ENCODE data around the gene FPR2. TPM values are rescaled to one million over a fixed set of nuclear protein-coding genes. Genes with fewer than 3 reads are reported as not detected.

The FPR2 gene
- total and polyA plus RNA-seq, 9 of the 15 experiments (the other 6 are each of a cell fraction or from before 2014, with no cell fraction given): 0.03 to 0.15 (median 0.07) TPM; not detected in 6

DNA sequence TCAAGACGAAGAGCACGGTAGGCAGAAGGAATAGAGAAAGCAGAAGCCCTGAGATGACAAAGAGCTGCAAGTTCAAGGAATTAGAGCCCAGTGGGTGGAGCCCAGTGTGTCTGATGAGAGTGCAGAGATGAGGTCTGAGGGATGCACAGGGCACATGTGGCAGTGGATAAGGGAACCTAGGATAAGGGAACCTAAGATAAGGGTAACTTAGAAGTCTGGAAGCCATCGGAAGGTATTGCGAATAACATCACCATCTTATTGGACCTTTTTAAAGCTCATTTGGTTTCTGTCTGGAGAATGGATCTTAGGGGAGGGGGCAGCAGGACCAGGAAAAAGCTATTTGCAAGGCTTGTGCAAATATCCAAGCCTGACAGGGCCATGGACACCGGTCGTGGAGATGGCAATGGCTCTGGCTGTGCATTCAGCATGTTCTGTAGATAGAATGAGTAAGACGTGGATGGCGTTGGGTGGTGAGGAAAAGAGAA is 35.3 kb downstream of the FPR2 start (continued):
- TF ChIP-seq ZNF143 (CRISPR knock-in tag; IDR thresholded peaks at IDR 0.05) (no peak), MBD2 (IDR thresholded peaks at IDR 0.05; ENCODE audit: borderline replicate concordance, low read depth) (peak; percentile 62; the same call in 1 of the 2 replicates), POLR2AphosphoS5 (IDR thresholded peaks at IDR 0.05; ENCODE audit: control insufficient read depth, insufficient read depth, low read depth, low read length) (peak; percentile 86), NCOA2 (IDR thresholded peaks at IDR 0.05; ENCODE audit: partially characterized antibody in 2 of 2) (no peak), MAFG (tag; conservative IDR thresholded peaks at IDR 0.05) (no peak), ELF4 (CRISPR knock-in tag; IDR thresholded peaks at IDR 0.05) (0 out of 2 replicates have a peak, but pooled peaks have one; percentile 56), POLR2H (tag; IDR thresholded peaks at IDR 0.05; ENCODE audit: low read depth) (peak; percentile 37; the same call in 1 of the 2 replicates), CBFA2T2 (conservative IDR thresholded peaks at IDR 0.05) (peak; percentile 92), ZKSCAN3 (CRISPR knock-in tag; IDR thresholded peaks at IDR 0.05) (no peak)
- TF ChIP-seq, protein P1, sequence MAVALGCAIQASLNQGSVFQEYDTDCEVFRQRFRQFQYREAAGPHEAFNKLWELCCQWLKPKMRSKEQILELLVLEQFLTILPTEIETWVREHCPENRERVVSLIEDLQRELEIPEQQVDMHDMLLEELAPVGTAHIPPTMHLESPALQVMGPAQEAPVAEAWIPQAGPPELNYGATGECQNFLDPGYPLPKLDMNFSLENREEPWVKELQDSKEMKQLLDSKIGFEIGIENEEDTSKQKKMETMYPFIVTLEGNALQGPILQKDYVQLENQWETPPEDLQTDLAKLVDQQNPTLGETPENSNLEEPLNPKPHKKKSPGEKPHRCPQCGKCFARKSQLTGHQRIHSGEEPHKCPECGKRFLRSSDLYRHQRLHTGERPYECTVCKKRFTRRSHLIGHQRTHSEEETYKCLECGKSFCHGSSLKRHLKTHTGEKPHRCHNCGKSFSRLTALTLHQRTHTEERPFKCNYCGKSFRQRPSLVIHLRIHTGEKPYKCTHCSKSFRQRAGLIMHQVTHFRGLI (CRISPR knock-in tag; IDR thresholded peaks at IDR 0.05): peak; percentile 44; the same call in 1 of the 2 replicates
- TF ChIP-seq, protein P2, sequence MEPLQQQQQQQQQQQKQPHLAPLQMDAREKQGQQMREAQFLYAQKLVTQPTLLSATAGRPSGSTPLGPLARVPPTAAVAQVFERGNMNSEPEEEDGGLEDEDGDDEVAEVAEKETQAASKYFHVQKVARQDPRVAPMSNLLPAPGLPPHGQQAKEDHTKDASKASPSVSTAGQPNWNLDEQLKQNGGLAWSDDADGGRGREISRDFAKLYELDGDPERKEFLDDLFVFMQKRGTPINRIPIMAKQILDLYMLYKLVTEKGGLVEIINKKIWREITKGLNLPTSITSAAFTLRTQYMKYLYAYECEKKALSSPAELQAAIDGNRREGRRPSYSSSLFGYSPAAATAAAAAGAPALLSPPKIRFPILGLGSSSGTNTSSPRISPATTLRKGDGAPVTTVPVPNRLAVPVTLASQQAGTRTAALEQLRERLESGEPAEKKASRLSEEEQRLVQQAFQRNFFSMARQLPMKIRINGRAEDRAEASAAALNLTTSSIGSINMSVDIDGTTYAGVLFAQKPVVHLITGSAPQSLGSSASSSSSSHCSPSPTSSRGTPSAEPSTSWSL (CRISPR knock-in tag; IDR thresholded peaks at IDR 0.05; ENCODE audit: borderline replicate concordance): 0 out of 2 replicates have a peak, but pooled peaks have one; percentile 51
- TF ChIP-seq, protein P3, sequence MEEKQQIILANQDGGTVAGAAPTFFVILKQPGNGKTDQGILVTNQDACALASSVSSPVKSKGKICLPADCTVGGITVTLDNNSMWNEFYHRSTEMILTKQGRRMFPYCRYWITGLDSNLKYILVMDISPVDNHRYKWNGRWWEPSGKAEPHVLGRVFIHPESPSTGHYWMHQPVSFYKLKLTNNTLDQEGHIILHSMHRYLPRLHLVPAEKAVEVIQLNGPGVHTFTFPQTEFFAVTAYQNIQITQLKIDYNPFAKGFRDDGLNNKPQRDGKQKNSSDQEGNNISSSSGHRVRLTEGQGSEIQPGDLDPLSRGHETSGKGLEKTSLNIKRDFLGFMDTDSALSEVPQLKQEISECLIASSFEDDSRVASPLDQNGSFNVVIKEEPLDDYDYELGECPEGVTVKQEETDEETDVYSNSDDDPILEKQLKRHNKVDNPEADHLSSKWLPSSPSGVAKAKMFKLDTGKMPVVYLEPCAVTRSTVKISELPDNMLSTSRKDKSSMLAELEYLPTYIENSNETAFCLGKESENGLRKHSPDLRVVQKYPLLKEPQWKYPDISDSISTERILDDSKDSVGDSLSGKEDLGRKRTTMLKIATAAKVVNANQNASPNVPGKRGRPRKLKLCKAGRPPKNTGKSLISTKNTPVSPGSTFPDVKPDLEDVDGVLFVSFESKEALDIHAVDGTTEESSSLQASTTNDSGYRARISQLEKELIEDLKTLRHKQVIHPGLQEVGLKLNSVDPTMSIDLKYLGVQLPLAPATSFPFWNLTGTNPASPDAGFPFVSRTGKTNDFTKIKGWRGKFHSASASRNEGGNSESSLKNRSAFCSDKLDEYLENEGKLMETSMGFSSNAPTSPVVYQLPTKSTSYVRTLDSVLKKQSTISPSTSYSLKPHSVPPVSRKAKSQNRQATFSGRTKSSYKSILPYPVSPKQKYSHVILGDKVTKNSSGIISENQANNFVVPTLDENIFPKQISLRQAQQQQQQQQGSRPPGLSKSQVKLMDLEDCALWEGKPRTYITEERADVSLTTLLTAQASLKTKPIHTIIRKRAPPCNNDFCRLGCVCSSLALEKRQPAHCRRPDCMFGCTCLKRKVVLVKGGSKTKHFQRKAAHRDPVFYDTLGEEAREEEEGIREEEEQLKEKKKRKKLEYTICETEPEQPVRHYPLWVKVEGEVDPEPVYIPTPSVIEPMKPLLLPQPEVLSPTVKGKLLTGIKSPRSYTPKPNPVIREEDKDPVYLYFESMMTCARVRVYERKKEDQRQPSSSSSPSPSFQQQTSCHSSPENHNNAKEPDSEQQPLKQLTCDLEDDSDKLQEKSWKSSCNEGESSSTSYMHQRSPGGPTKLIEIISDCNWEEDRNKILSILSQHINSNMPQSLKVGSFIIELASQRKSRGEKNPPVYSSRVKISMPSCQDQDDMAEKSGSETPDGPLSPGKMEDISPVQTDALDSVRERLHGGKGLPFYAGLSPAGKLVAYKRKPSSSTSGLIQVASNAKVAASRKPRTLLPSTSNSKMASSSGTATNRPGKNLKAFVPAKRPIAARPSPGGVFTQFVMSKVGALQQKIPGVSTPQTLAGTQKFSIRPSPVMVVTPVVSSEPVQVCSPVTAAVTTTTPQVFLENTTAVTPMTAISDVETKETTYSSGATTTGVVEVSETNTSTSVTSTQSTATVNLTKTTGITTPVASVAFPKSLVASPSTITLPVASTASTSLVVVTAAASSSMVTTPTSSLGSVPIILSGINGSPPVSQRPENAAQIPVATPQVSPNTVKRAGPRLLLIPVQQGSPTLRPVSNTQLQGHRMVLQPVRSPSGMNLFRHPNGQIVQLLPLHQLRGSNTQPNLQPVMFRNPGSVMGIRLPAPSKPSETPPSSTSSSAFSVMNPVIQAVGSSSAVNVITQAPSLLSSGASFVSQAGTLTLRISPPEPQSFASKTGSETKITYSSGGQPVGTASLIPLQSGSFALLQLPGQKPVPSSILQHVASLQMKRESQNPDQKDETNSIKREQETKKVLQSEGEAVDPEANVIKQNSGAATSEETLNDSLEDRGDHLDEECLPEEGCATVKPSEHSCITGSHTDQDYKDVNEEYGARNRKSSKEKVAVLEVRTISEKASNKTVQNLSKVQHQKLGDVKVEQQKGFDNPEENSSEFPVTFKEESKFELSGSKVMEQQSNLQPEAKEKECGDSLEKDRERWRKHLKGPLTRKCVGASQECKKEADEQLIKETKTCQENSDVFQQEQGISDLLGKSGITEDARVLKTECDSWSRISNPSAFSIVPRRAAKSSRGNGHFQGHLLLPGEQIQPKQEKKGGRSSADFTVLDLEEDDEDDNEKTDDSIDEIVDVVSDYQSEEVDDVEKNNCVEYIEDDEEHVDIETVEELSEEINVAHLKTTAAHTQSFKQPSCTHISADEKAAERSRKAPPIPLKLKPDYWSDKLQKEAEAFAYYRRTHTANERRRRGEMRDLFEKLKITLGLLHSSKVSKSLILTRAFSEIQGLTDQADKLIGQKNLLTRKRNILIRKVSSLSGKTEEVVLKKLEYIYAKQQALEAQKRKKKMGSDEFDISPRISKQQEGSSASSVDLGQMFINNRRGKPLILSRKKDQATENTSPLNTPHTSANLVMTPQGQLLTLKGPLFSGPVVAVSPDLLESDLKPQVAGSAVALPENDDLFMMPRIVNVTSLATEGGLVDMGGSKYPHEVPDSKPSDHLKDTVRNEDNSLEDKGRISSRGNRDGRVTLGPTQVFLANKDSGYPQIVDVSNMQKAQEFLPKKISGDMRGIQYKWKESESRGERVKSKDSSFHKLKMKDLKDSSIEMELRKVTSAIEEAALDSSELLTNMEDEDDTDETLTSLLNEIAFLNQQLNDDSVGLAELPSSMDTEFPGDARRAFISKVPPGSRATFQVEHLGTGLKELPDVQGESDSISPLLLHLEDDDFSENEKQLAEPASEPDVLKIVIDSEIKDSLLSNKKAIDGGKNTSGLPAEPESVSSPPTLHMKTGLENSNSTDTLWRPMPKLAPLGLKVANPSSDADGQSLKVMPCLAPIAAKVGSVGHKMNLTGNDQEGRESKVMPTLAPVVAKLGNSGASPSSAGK (IDR thresholded peaks at IDR 0.05): peak; percentile 38; the same call in 1 of the 2 replicates

All from K562 (cell line).